Measurements from ENCODE around the gene GFOD1.
"Not testable (repeated sequence)": the region's sequence is repeated elsewhere in the genome, so short reads cannot be mapped to it uniquely, and the experiment has no call there.

GFOD1 gene

DNA sequence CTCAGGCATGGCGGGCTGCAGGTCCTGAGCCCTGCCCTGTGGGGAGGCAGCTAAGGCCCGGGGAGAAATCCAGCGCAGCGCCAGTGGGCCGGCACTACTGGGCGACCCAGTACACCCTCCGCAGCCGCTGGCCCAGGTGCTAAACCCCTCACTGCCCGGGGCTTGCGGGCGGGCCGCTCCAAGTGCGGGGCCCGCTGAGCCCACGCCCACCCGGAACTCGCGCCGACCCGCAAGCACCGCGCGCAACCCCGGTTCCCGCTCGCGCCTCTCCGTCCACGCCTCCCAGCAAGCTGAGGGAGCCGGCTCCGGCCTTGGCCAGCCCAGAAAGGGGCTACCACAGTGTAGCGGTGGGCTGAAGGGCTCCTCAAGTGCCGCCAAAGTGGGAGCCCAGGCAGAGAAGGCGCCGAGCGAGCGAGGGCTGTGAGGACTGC, 23.8 kb upstream of the GFOD1 start:
- DNase-seq: not testable (repeated sequence)

DNA sequence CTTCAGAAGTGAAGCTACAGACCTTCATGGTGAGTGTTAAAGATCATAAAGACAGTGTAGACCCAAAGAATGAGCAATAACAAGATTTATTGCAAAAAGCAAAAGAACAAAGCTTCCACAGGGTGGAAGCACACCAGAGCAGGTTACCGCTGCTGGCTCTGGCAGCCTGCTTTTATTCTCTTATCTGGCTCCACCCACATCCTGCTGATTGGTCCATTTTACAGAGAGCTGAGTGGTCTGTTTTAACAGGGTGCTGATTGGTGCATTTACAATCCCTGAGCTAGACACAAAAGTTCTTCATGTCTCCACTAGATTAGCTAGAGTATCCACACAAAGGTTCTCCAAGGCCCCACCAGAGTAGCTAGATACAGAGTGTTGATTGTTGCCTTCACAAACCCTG, 23.0 kb upstream of the GFOD1 start:
- DNase-seq: not testable (repeated sequence)

GRCh38 chr6:13508711-13509705, 21.6 kb upstream of the GFOD1 start:
- DNase-seq: no peak

DNA sequence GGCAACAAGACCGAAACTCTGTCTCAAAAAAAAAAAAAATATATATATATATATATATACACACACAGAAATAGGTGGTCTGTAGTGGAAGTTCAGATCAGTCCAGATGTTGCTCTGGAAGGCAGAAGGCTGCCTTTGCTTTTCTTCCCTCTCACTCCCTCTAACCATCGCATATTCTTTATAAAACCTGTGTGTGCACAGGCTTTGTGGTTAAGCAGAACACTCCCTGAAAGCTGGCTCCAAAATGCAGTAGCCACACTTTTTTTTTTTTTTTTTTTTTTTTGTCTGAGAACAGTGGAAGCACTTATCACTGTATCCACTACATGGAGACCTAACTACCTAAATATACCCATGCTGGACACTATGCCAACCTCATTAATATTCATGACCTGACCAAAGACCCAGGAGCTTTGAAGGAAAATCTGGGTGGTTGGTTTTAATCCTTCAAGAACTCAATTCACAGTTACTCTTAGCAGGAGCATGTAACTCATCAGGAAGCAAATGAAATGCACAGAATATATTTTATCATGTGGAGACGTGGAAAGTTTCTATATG, 20.0 kb upstream of the GFOD1 start:
- DNase-seq: no peak

DNA sequence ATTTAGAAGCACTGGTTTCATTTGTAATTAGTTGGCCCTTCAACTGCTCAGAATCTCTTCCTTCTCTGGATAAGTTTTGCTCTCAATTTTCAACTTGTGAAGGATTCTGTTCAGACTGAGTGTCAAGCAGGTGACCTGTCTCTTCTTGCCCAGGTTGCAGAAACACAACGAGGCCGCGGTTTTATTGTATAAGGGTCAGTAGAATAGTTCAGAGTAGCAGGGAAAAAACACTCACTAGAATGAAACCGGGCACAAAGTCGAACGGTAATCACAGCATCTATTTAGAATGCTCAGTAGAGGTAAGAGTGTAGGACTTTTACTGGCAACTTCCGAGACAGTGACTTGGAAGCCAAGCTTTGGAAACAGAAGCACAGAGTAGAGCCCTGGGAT, 17.9 kb upstream of the GFOD1 start:
- no peak for DNase-seq

DNA sequence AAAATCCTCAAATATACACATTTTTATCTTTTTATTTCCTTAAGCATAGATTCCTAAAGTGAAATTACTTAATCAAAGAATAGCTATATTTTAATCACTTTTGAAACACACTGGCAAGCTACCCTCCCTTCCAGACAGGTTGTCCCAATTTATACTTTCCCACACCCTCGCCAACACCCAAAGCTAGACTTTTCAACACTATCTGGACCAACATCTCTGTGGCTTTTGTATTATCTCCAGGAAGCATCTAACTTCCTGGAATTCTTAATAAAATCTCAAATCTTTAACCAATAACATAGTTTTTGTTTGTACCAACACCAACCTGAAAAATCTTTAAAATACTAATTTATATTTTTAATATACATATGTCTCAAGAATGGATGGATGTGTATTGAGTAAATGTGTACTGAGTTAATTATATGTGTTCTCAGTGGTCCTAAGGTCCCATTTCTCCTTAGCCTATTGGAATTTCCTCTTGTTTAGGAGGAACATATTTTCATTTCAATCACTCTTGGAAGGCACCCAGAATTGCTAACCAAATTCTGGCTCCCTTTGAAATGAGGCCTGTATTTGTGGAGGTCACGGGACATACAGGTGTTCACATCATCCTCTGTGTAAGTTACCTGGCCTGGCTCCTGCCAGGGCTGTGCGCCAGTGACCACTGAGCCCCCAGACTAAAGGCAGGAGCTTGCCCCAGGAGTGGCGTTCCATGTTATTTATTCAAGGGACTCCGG, 17.4 kb upstream of the GFOD1 start:
- no peak for DNase-seq

DNA sequence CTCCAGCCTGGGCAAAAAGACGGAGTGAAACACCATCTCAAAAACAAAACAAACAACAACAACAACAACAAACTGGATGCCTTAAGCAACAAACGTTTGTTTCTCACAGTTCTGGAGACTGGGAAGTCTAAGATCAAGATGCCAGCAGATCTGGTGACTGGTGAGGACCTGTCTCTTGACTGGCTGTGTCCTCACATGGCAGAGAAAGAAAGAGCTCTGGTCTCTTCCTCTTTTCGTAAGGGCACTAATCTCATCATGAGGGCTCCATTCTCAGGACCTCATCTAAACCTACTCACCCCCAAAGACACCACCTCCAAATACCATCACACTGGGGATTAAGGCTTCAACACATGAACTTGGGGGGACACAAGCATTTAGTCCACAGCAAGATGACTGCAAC, 13.5 kb upstream of the GFOD1 start:
- no peak for DNase-seq

- no peak for DNase-seq
Measured at GRCh38 chr6:13500264-13500663, 12.9 kb upstream of the GFOD1 start.

- no peak for DNase-seq
Measured at GRCh38 chr6:13496513-13497190, 9.3 kb upstream of the GFOD1 start.

GRCh38 chr6:13495818-13496217, 8.4 kb upstream of the GFOD1 start:
- no peak for DNase-seq

GRCh38 chr6:13495112-13495776, 7.8 kb upstream of the GFOD1 start:
- no peak for DNase-seq

DNA sequence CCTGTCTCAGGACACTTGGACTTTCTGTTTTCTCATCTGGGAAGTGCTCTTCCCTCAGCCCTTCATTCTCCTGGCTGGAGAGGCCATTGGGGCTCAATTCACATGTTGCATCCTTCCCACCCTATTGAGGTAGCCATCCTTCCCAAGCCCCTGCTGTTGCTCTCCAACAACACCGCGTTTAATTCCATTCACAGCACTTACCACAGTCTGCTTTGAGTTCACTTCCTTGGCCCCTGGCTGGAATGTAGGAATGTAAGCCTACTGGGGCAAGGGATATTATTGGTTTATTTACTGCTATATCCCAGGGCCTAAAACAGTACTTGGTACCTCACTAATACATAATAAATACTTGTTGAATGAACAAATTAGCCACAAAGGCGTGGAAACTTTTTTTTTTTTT, 6.7 kb upstream of the GFOD1 start:
- DNase-seq: no peak

GRCh38 chr6:13493147-13493546, 5.7 kb upstream of the GFOD1 start:
- no peak for DNase-seq

DNA sequence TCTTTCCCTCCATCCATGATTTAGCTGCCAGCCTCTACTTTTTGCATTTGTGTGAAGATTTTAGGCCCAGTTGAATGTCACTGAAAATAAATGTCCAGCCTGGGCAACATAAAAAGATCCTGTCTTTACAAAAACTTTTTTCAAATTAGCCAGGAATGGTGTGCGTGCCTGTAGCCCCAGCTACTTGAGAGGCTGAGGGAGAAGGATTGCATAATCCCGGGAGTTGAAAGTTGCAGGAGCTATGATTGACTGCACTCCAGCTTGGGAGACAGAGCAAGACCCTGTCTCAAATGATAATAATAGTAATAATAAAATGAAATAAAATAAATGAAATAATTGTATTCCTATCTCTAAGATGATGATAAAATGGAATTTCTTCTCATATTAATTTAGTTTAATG, 5.0 kb upstream of the GFOD1 start:
- no peak for DNase-seq

- DNase-seq: no peak
Measured at GRCh38 chr6:13491538-13491937, 4.1 kb upstream of the GFOD1 start.

GRCh38 chr6:13490402-13490801, 3.0 kb upstream of the GFOD1 start:
- DNase-seq: no peak

GRCh38 chr6:13488896-13489237, 1.5 kb upstream of the GFOD1 start:
- no peak for DNase-seq

DNA sequence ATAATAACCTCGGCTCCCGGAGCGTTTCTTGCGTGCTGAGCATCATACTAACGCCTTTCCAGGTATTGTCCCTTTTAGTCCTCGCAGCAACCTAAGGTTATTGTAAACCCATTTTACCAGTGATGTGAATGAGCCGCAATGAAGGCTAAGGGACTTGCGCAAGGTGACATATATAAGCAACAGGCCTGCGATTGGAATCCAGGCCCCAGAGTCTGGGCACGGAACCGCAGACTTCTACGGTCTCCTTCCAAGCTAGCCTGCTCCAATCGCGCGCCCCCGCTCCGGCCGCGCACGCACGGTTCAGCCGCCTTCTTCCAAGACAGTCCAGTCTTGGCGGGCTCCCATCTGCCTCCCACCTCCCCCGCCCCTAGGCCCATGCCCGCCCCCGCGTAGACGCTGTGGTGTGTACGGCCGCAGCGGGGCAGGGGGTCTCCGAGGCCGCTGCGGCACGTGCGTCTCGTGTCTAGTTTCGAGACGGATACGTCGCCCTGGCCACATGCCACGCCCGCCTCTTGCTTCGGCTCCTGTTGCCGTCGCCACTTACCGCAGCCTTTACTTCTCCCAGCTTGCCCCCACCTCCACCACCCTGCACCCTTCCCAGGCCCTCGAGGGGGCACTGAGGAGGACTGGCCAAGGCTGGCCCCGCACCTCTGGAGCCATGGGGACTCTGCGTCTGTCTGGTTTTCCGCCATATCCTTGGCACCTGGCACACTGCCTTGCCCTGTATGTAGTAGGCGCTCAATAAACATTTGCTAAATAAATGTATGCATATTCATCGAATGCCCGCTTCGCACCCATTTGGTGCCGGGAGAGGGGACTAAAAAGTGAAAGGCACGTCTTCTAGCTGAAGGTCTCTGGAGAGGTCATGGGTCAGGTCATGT, 855 bp upstream of the GFOD1 start:
- DNase-seq: no peak

DNA sequence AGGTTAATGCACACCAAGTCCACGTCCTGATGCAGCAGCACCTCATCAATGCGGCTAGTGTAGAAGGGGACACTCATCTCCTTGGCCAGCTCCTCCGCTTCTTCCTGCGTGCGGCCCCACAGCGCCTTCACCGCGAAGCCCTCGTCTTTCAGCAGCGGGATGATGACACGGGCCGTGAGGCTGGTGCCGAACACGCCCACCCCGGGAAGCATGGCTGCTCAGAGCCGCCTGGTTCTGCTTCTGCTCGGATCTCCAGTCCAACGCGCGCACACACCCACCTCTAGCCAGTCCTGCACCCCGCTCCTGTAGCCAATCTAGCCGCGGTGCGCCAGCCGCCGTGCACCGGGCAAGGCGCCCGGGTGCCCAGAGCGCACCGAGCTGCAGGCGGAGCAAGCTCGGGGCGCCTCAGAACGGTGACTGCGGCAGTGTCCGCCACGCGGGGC, 700 bp downstream of the GFOD1 start:
- DNase-seq: peak; percentile 48

GRCh38 chr6:13485923-13486562, 1.4 kb downstream of the GFOD1 start:
- DNase-seq: peak; percentile 29

DNA sequence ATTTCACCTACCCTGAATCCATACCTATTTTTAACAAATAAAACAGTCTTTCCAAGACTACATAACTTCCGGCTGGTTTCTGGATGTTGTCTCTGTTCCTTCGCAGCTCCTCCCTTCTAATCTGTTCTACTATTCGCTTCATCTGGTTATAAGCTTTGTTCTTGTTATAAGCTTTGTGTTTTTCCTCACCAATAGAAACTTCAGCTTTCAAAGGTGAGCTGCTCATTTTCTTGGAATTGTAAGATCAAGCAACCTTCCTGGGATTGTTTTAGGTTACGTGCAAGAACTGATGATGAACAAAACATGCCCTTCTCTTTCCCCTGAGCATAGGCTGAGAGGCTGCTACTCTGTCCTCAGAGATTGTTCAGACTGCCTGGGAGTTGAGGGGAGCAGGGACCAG, 2.1 kb downstream of the GFOD1 start:
- no peak for DNase-seq
